IPS DF 6.9 (cell line): Measurements from ENCODE around the gene GNA14.
"Not testable (repeated sequence)": the region's sequence is repeated elsewhere in the genome, so short reads cannot be mapped to it uniquely, and the experiment has no call there.

Experiments used
- DNase-seq: peaks from one replicate; pipeline ENCODE4 v3.0.0-alpha.2; 2013; ENCODE audit warnings: low read depth, low spot score
- H3K27ac ChIP-seq: one replicate; pipeline ENCODE4 v1.5.1; 2013; ENCODE audit warnings: low read length, control low read depth
- H3K27me3 ChIP-seq: 2 replicates; pipeline ENCODE4 v1.6.1; 2013; ENCODE audit warnings: mild to moderate bottlenecking, low read length; ENCODE audit not compliant: control insufficient read depth, insufficient read depth
- H3K36me3 ChIP-seq: 2 replicates; pipeline ENCODE4 v1.6.1; 2013; ENCODE audit warnings: low read length; ENCODE audit not compliant: control insufficient read depth, insufficient read depth
- H3K4me1 ChIP-seq: 2 replicates; pipeline ENCODE4 v1.6.1; 2013; ENCODE audit warnings: low read length; ENCODE audit not compliant: control insufficient read depth, insufficient read depth
- H3K4me3 ChIP-seq: 2 replicates; pipeline ENCODE4 v1.5.1; 2013; ENCODE audit warnings: mild to moderate bottlenecking, low read length
- H3K9me3 ChIP-seq: 2 replicates; pipeline ENCODE4 v1.6.1; 2013; ENCODE audit warnings: low read length, inconsistent platforms; ENCODE audit not compliant: control insufficient read depth, insufficient read depth
- WGBS: extraction: QIAGEN DNeasy Blood & Tissue Kit; methylation state at CpG from one replicate; pipeline ENCODE4 v1.1.7; 2013; ENCODE audit warnings: mixed read lengths, missing lambda C conversion rate; ENCODE audit not compliant: insufficient read length, insufficient coverage; 5-methylcytosine and 5-hydroxymethylcytosine counted together

Gene GNA14

GRCh38 chr9:77640741-77641580, 7.2 kb downstream of the GNA14 start:
- DNase-seq: no peak
- Histone ChIP-seq H3K27ac (no peak overlapping the region), H3K9me3 (no peaks in the 10 kb centered on the region), H3K4me3 (no peak overlapping the region), H3K4me1 (no peaks in the 10 kb centered on the region), H3K36me3 (no peaks in the 10 kb centered on the region), H3K27me3 (no peaks in the 10 kb centered on the region)
- WGBS: no CpG with 5 or more reads among the region's 8 CpGs

- no peaks in the 10 kb centered on the region for H3K36me3 ChIP-seq
- no peak for DNase-seq
- H3K4me1 ChIP-seq: no peaks in the 10 kb centered on the region
- H3K4me3 ChIP-seq: no peak overlapping the region
- H3K9me3 ChIP-seq: no peaks in the 10 kb centered on the region
- no CpG with 5 or more reads among the region's 5 CpGs for WGBS
- no peaks in the 10 kb centered on the region for H3K27me3 ChIP-seq
- no peak overlapping the region for H3K27ac ChIP-seq
These were observed 15.5 kb downstream of the GNA14 start for GRCh38 chr9:77632652-77633051.

GRCh38 chr9:77628864-77629263, 19.3 kb downstream of the GNA14 start:
- not testable (repeated sequence) for H3K27me3 ChIP-seq, H3K9me3 ChIP-seq, H3K4me1 ChIP-seq, DNase-seq, H3K4me3 ChIP-seq, H3K27ac ChIP-seq, H3K36me3 ChIP-seq
- WGBS: no CpG with 5 or more reads among the region's 4 CpGs

GRCh38 chr9:77616191-77616590, 31.9 kb downstream of the GNA14 start:
- no peak overlapping the region for H3K27ac ChIP-seq
- no peaks in the 10 kb centered on the region for H3K9me3 ChIP-seq
- DNase-seq: no peak
- H3K27me3 ChIP-seq: no peaks in the 10 kb centered on the region
- no CpG with 5 or more reads among the region's 4 CpGs for WGBS
- no peaks in the 10 kb centered on the region for H3K36me3 ChIP-seq
- no peak overlapping the region for H3K4me3 ChIP-seq
- no peaks in the 10 kb centered on the region for H3K4me1 ChIP-seq

- H3K27ac ChIP-seq: no peak overlapping the region
- no CpG with 5 or more reads among the region's 3 CpGs for WGBS
These were observed 33.5 kb downstream of the GNA14 start for GRCh38 chr9:77614645-77615044.

GRCh38 chr9:77606526-77606925, 41.6 kb downstream of the GNA14 start:
- WGBS: no CpG with 5 or more reads among the region's 2 CpGs

More at GRCh38 chr9:77614645-77615044, 33.5 kb downstream of the GNA14 start:
- Histone ChIP-seq H3K4me1 (no peaks in the 10 kb centered on the region), H3K4me3 (no peak overlapping the region), H3K27me3 (no peaks in the 10 kb centered on the region), H3K9me3 (no peaks in the 10 kb centered on the region), H3K36me3 (no peaks in the 10 kb centered on the region)
- DNase-seq: no peak

GRCh38 chr9:77605449-77606220, 42.5 kb downstream of the GNA14 start:
- DNase-seq: no peak
- Histone ChIP-seq H3K27ac (no peak overlapping the region), H3K4me3 (no peak overlapping the region), H3K27me3 (no peaks in the 10 kb centered on the region), H3K4me1 (no peaks in the 10 kb centered on the region), H3K9me3 (no peaks in the 10 kb centered on the region), H3K36me3 (no peaks in the 10 kb centered on the region)
- WGBS: no CpG with 5 or more reads among the region's 4 CpGs

More at GRCh38 chr9:77606526-77606925, 41.6 kb downstream of the GNA14 start:
- no peak for DNase-seq
- Histone ChIP-seq H3K27ac (no peak overlapping the region), H3K4me1 (no peaks in the 10 kb centered on the region), H3K36me3 (no peaks in the 10 kb centered on the region), H3K9me3 (no peaks in the 10 kb centered on the region), H3K4me3 (no peak overlapping the region), H3K27me3 (no peaks in the 10 kb centered on the region)

- DNase-seq: no peak
- WGBS: no CpG with 5 or more reads among the region's 1 CpG
- H3K27ac ChIP-seq: no peak overlapping the region
- no peaks in the 10 kb centered on the region for H3K9me3 ChIP-seq
- H3K4me1 ChIP-seq: no peaks in the 10 kb centered on the region
- no peaks in the 10 kb centered on the region for H3K27me3 ChIP-seq
- no peak overlapping the region for H3K4me3 ChIP-seq
- H3K36me3 ChIP-seq: no peaks in the 10 kb centered on the region
These were observed 43.8 kb downstream of the GNA14 start for GRCh38 chr9:77604316-77604715.

GRCh38 chr9:77602852-77603251, 45.3 kb downstream of the GNA14 start:
- no peak for DNase-seq
- H3K36me3 ChIP-seq: no peaks in the 10 kb centered on the region
- no peaks in the 10 kb centered on the region for H3K27me3 ChIP-seq
- no peaks in the 10 kb centered on the region for H3K9me3 ChIP-seq
- H3K27ac ChIP-seq: no peak overlapping the region
- H3K4me3 ChIP-seq: no peak overlapping the region
- H3K4me1 ChIP-seq: no peaks in the 10 kb centered on the region

- Histone ChIP-seq H3K27ac (no peak overlapping the region), H3K27me3 (no peaks in the 10 kb centered on the region), H3K36me3 (no peaks in the 10 kb centered on the region), H3K4me3 (no peak overlapping the region), H3K9me3 (no peaks in the 10 kb centered on the region), H3K4me1 (no peaks in the 10 kb centered on the region)
- DNase-seq: no peak
- WGBS: no CpG with 5 or more reads among the region's 5 CpGs
These were observed 46.5 kb downstream of the GNA14 start for GRCh38 chr9:77601476-77602099.
